GM20000 (cell line): ENCODE data around the gene IGLL1.
"Not testable (repeated sequence)": the region's sequence is repeated elsewhere in the genome, so short reads cannot be mapped to it uniquely, and the experiment has no call there.

Experiments
- DNase-seq: peaks from one replicate; pipeline ENCODE4 v3.0.0; 2012; ENCODE audit warnings: low spot score
- TF ChIP-seq, protein P1 (sequence below): IDR thresholded peaks from 2 replicates; pipeline ENCODE4 v1.5.1; 2012; ENCODE audit warnings: mild to moderate bottlenecking, control low read depth; ENCODE audit errors: extremely low read depth, missing control alignments

IGLL1 gene

DNA sequence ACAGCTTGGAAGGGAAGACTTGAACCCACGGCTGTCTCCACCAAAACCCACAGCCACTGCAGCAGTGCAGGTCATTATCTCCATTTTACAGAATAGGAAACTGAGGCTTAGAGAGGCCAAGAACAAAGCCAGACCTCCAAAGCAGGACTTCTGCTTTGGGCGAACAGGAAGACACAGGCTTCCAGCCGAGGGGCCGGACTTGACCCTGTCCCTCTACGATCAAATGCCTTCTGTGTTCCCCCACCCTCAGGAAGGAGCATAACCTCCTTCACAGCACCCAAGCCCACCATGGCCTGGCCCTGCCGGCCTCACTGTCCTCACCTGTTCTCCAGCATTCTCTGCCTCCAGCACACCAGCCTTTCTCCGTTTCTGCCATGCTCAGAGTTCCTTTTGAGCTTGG lies 15.8 kb downstream of the IGLL1 start:
- TF ChIP-seq, protein P1, sequence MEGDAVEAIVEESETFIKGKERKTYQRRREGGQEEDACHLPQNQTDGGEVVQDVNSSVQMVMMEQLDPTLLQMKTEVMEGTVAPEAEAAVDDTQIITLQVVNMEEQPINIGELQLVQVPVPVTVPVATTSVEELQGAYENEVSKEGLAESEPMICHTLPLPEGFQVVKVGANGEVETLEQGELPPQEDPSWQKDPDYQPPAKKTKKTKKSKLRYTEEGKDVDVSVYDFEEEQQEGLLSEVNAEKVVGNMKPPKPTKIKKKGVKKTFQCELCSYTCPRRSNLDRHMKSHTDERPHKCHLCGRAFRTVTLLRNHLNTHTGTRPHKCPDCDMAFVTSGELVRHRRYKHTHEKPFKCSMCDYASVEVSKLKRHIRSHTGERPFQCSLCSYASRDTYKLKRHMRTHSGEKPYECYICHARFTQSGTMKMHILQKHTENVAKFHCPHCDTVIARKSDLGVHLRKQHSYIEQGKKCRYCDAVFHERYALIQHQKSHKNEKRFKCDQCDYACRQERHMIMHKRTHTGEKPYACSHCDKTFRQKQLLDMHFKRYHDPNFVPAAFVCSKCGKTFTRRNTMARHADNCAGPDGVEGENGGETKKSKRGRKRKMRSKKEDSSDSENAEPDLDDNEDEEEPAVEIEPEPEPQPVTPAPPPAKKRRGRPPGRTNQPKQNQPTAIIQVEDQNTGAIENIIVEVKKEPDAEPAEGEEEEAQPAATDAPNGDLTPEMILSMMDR = no peak

DNA sequence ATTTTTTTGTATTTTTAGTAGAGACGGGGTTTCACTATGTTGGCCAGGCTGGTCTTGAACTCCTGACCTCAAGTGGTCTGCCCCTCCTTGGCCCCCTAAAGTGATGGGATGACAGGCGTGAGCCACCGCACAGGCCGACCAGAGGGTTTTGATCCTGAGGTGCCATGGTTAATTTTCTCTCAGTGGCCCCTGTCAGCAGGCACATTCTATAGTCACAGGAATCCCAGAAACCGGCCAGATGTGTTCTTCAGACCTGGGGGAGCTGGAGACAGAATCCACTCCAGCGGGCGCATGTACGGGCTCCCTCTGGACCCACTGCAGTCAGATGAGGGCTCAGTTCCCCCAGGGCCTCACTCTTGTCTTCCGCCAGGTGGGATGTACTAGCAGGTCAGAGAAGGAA lies 17.0 kb downstream of the IGLL1 start:
- TF ChIP-seq, protein P1 = no peak
- DNase-seq = no peak

More for the DNA sequence above, 15.8 kb downstream of the IGLL1 start:
- DNase-seq = no peak

DNA sequence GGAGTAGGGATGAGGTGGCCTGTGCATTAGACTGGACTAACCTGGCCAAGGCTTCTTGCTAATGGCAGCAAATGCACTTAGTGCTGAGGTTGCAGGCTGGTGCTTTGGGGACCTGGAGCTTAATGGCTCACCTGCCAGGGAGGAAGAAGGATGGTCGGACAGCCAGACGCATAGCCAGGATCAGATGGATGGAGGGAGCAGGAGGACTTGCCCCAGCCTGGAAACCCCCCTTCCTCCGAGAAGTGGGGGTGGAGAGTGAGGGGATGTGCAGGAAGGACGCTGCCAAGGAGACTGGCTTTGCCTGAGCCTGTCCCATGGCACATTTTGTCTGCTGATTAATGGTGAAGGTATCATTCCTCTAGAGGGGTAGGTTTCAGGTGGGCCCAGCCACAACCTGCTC lies 17.9 kb downstream of the IGLL1 start:
- TF ChIP-seq, protein P1 = no peak
- no peak for DNase-seq

DNA sequence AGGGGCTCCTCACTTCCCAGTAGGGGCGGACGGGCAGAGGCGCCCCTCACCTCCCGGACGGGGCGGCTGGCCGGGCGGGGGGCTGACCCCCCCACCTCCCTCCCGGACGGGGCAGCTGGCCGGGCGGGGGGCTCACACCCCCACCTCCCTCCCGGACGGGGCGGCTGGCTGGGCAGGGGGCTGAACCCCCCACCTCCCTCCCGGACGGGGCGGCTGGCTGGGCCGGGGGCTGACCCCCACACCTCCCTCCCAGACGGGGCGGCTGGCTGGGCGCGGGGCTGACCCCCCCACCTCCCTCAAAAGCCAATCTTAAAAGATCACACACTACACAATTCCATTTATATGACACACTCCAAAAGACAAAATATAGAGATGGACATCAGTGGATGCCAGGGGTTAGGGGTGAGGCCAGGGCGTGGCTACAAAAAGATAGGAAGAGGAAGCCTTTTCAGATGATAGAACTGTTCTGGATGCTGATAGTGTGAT lies 19.0 kb downstream of the IGLL1 start:
- not testable (repeated sequence) for DNase-seq

DNA sequence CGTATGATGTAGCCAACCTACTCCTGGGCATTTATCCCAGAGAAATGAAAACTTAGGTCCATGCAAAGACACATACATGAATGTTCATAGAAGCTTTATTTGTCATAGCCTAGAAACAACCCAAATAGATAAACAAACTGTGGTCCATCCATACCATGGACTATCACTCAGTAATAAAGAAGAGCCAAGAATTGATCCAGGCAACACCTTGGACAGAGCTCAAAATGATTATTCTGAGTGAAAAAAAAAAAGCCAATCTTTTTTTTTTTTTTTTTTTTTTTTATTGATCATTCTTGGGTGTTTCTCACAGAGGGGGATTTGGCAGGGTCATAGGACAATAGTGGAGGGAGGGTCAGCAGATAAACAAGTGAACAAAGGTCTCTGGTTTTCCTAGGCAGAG lies 19.9 kb downstream of the IGLL1 start:
- not testable (repeated sequence) for DNase-seq

DNA sequence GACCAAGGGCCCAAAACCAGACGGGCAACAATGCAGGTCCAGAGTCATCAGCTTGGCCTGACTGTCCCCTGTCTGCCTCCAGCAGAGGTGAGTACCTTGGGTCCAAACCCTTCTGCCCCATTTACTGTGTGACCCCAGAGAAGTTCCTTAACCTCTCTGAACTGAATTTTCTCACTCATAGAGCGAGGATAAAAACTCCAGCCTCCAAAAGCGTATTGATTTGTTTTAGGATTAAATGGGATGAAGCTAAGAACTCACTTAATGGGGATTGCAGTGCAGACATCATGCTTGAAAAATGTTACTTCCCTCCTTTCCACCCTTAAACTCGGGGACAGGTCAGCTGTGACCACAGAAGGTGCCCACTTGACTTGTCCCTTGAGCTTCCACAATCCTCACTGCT lies 22.6 kb downstream of the IGLL1 start:
- TF ChIP-seq, protein P1 = no peak
- DNase-seq = no peak

DNA sequence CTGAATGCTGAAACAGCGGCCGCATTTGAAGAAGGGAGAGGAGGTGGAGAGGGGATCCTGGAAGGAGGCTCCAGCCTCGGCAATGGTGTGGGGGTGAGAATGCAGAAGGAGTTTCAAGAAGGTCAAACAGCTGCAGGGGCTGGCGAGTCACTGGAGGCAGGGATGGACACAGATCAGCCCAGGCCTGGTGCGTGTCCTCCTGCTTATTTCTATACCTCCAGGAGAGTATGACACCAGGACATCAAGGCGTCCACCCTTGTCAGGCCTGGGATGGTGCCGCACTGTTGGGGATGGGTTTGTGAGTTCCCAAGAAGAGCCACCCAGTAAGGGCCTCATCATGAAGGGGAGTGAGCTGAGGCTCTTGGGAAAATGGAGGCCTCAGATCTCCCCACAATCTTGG lies 23.1 kb downstream of the IGLL1 start:
- TF ChIP-seq, protein P1 = no peak
- DNase-seq = no peak

DNA sequence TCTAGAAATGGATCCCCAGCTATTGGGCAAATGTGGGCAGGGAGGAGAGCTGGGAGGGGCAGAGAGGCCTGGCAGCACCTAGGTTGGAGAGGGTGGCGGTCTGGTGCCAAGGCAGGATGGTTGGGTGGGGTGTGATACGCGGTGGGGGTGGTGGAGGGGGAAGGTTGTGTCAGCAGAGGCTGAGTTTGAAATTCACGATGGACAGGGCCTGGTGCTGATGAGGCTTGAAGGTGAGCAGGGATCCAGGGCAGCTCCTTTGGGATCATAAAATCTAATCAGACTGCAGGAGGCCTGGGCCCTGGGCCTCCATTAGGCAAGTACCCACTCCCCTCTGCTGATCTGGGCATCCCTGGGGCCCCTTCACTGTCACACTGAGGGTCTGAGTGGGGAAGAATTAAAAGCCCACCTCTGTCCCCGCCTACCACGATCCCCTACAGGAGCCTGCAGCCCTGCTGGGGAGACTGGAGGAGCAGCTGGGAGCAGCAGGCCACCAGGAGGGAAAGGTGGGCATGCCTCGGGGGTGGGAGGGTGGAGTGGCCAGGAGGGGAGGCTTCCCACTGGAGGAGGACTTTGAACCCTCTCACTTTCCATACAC lies 24.0 kb downstream of the IGLL1 start:
- no peak for DNase-seq
- TF ChIP-seq, protein P1 = no peak
